ENCODE measurements around the gene INAFM2.
A peak's percentile ranks its signal among the peaks of the same experiment; 100 is the strongest.

The INAFM2 gene

GRCh38 chr15:40335938-40336743 lies 12.6 kb downstream of the INAFM2 start:
- DNase-seq (ENCODE audit: extremely low read depth, low read depth): no peak
- no peak for TF ChIP-seq CTCF (IDR thresholded peaks at IDR 0.05; ENCODE audit: low read depth, low read length)

GRCh38 chr15:40336744-40337122 lies 13.2 kb downstream of the INAFM2 start:
- TF ChIP-seq CTCF (IDR thresholded peaks at IDR 0.05; ENCODE audit: low read depth, low read length): no peak
- DNase-seq (ENCODE audit: extremely low read depth, low read depth): no peak

GRCh38 chr15:40337597-40337996 lies 14.1 kb downstream of the INAFM2 start:
- no peak for DNase-seq (ENCODE audit: extremely low read depth, low read depth)
- no peak for TF ChIP-seq CTCF (IDR thresholded peaks at IDR 0.05; ENCODE audit: low read depth, low read length)

GRCh38 chr15:40338041-40338657 lies 14.7 kb downstream of the INAFM2 start:
- no peak for DNase-seq (ENCODE audit: extremely low read depth, low read depth)
- peak; percentile 48 for TF ChIP-seq CTCF (IDR thresholded peaks at IDR 0.05; ENCODE audit: low read depth, low read length)

- no peak for DNase-seq (ENCODE audit: extremely low read depth, low read depth)
- TF ChIP-seq CTCF (IDR thresholded peaks at IDR 0.05; ENCODE audit: low read depth, low read length): no peak
These were observed 15.6 kb downstream of the INAFM2 start for GRCh38 chr15:40338921-40339620.

GRCh38 chr15:40339621-40339945 lies 16.1 kb downstream of the INAFM2 start:
- TF ChIP-seq CTCF (IDR thresholded peaks at IDR 0.05; ENCODE audit: low read depth, low read length): 0 out of 2 replicates have a peak, but pooled peaks have one; percentile 1

More at GRCh38 chr15:40339621-40339945, 16.1 kb downstream of the INAFM2 start:
- DNase-seq (ENCODE audit: extremely low read depth, low read depth): no peak

Data from AG09319 (cell line).